Bone marrow (tissue), 2 donors: ENCODE results near the gene CD3D.
"Not testable (repeated sequence)": the region's sequence is repeated elsewhere in the genome, so short reads cannot be mapped to it uniquely, and the experiment has no call there.

Experiments
- DNase-seq, 2 donors: peaks; one replicate each; lab custom pipeline; 2025; lab: John Stamatoyannopoulos, UW

CD3D gene

GRCh38 chr11:118339281-118339961, 3.1 kb downstream of the CD3D start:
- no peak for DNase-seq

GRCh38 chr11:118338637-118339061, 3.9 kb downstream of the CD3D start:
- DNase-seq, result no peak

GRCh38 chr11:118334745-118335144, 7.8 kb downstream of the CD3D start:
- no peak for DNase-seq

- DNase-seq, result no peak
Measured at GRCh38 chr11:118328745-118329144, 13.8 kb downstream of the CD3D start.

DNA sequence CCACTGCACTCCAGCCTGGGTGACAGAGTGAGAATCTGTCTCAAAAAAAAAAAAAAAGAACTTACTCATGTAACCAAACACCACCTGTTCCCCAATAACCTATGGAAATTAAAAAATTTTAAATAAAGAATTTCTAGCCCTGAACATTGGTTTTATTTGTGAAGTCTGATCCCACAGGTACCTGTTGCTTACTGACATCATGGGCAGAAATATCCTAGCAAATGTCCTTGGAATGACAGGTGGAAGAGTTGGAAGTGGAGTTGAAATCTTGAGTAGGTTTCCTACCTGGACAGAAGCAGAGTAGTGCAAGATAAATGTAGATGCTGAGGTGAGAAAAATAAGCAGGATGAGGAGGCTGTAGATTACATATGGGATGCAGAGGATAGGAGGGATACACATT, 17.2 kb downstream of the CD3D start:
- DNase-seq, result no peak

DNA sequence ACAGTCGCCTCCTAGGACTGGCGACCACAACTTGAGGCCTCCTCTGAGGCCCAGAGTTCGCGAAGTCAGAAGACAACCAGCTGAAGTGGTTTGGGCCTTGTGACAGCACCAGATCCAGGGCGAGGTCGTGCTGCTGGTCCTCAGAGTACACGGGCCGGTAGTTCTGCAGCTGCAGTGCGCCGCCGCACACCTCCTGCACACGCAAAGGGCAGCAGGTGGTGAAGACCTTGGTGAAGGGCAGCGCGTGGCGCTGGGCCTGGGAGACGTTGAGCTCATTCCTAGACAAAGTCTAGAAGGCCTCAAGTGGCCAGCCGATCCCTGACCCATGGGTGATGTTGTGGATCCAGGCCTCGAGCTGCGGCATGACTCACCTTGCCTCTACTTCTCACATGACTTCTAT, 19.8 kb downstream of the CD3D start:
- no peak for DNase-seq

DNA sequence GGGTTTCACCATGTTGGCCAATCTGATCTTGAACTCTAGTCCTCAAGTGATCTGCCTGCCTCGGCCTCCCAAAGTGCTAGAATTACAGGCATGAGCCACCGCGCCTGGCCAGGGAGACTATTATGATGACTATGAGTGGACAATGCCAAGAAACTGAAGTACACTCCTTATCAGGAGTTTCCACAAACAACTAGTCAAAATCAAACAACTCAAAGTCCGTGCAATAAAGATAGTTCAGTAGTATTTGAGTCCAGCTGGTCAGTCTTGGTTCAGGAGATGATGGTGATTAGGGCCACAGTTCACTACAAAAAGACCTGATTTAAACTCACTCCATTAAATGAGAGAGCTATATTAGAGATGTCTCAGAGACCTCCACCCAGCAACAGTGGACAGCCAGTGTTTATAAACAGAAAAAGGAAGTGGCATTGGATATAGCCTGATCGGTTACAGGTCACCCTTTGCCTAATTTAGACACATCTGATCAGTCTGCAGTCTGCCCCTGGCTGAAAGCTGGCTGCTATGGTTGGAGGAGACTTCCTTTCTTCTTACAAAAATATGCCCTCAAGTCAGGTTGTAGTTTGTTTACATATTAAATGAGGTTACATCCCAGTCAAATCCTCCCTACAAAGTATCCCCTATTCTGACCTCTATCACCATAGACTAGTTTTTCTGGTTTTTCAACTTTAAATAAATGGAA, 21.0 kb downstream of the CD3D start:
- no peak for DNase-seq

DNA sequence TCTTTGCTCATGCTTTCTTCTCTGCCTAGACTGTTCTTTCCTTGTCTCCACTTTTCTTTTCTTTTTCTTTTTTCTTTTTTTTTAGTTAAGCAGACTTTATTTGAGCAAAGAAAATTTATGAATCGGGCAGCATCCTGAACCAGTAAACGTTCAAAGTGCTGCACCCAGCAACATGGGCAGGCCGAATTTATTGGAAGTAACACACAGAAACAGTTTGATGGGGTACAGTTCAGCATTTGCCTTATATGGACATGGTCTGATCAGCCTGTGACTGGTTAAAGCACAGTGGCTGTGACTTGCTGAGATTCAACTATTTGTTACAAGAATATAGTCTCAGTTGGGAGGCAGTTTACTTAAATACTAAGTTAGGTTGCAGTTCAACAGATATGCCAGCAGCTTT, 22.0 kb downstream of the CD3D start:
- DNase-seq, result no peak

- peak in 1 of 2 donors; percentile 51 for DNase-seq
Measured at GRCh38 chr11:118319337-118319707, 23.2 kb downstream of the CD3D start.

DNA sequence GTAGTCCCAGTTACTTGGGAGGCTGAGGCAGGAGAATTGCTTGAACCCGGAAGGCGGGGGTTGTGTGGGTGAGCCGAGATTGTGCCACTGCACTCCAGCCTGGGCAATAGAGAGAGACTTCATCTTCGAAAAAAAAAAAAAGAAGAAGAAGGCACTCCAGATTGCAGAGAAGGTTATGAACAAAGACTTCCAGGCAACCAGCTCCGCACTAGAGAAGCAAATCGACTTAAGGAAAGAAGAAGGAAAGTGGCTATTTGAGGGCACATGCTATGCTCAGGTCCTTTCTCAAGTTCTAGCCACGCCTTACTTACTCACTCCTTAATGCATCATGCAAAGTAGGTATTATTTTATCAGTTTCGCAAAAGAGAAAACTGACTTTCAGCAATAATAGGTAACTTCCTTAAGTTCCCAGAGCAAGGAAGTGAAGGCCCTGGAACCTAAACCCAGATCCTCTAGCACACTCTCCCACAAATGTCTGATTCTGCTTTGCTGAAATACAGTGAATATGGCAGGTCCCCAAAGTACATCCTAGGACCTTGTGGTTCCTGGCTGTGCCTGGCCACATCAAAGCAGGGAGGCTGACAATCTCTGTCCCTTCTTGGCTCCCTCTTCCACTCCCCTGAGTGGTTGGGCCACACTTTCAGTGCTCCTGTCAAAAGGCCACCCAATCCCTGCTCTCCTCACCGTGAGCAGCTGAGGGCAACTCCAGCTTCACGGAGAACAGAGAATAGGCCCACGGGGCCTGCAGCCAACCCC, 23.7 kb downstream of the CD3D start:
- no peak for DNase-seq

DNA sequence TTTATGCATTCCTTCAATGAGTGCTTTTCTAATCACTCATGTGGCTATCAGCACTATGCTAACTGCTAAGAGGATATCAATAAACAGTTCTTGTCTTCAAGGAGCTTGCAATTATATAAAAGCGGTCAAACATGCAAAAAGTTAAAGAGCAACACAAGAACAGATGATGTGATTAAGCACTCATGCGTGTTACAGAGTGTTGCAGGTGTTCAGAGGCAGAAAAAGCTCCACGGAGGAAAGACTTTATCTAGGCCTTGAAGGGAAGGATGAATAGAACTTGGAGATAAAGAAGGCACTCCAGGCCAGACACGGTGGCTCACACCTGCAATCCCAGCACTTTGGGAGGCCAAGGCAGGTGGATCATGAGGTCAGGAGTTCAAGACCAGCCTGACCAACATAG, 24.4 kb downstream of the CD3D start:
- DNase-seq, result no peak

DNA sequence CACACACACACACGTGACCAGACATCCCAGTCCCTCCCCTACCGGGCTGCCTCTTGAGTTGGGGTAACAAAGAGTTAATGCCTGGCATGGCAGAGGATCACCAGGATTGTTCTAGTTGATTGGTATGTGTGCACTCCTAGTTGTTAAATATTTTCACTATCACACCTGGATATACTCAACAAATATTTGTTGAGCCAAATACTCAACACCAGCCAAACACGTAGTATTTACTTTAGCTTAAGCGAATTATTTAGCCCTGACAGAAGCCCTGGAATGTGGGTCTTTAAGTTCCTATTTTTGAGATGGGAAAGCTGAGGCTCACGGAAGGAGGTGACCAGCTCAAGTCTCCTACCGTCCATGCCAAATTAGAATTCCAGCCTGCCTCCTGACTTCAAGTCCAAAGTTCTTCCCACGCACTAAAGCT, 27.5 kb downstream of the CD3D start:
- no peak for DNase-seq

- DNase-seq, result no peak
Measured at GRCh38 chr11:118313242-118313641, 29.3 kb downstream of the CD3D start.

- peak in 1 of 2 donors; percentile 15 for DNase-seq
Measured at GRCh38 chr11:118312328-118312727, 30.2 kb downstream of the CD3D start.

DNA sequence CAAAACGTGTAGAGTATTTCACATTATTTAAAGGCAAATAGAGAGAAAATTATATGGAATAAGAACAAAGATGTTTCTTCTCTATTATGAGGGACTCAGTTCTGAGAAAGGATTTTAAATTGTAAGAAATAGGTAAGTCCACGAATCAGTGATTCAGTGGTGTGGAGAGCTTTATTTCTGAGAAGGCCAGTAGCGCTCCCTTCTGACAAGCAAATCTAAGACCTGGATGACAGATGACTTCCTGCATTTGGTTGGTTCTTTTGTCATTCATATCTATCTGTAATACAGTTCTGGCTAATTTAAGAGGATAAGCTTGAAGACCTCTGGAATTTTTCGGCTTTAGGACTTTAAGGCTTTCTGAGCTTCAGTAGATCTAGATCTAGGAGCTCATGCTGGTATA, 31.0 kb downstream of the CD3D start:
- DNase-seq, result no peak

- no peak for DNase-seq
Measured at GRCh38 chr11:118310781-118311485, 31.6 kb downstream of the CD3D start.

DNA sequence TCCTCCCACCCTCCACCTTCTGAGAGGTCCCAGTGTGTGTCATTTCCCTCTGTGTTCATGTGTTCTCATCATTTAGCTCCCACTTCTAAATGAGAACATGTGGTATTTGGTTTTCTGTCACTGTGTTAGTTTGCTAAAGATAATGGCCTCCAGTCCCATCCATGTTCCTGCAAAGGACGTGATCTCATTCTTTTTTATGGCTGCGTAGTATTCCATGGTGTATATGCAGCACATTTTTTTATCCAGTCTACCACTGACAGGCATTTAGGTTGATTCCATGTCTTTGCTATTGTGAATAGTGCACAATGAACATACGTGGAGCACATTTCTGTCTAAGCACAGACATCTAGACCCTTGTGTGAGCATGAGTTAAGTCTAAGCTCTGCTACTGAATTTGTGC, 32.2 kb downstream of the CD3D start:
- no peak for DNase-seq

- not testable (repeated sequence) for DNase-seq
Measured at GRCh38 chr11:118308995-118309528, 33.4 kb downstream of the CD3D start.

- DNase-seq, result no peak
Measured at GRCh38 chr11:118306556-118306955, 35.9 kb downstream of the CD3D start.

- DNase-seq, result no peak
Measured at GRCh38 chr11:118305726-118306125, 36.8 kb downstream of the CD3D start.

DNA sequence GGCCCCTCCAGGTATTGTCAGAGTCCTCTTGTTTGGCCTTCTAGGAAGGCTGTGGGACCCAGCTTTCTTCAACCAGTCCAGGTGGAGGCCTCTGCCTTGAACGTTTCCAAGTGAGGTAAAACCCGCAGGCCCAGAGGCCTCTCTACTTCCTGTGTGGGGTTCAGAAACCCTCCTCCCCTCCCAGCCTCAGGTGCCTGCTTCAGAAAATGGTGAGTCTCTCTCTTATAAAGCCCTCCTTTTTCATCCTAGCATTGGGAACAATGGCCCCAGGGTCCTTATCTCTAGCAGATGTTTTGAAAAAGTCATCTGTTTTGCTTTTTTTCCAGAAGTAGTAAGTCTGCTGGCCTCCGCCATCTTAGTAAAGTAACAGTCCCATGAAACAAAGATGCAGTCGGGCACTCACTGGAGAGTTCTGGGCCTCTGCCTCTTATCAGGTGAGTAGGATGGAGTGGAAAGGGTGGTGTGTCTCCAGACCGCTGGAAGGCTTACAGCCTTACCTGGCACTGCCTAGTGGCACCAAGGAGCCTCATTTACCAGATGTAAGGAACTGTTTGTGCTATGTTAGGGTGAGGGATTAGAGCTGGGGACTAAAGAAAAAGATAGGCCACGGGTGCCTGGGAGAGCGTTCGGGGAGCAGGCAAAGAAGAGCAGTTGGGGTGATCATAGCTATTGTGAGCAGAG, 37.8 kb downstream of the CD3D start, which contains the start of gene CD3E:
CD3E (plus strand) TSS at position 163 of the 681 bp plus-strand sequence; CDS start at position 386, 223 bp downstream.
- DNase-seq, result no peak
